Measurements from ENCODE around the gene HDAC4.

The HDAC4 gene

DNA sequence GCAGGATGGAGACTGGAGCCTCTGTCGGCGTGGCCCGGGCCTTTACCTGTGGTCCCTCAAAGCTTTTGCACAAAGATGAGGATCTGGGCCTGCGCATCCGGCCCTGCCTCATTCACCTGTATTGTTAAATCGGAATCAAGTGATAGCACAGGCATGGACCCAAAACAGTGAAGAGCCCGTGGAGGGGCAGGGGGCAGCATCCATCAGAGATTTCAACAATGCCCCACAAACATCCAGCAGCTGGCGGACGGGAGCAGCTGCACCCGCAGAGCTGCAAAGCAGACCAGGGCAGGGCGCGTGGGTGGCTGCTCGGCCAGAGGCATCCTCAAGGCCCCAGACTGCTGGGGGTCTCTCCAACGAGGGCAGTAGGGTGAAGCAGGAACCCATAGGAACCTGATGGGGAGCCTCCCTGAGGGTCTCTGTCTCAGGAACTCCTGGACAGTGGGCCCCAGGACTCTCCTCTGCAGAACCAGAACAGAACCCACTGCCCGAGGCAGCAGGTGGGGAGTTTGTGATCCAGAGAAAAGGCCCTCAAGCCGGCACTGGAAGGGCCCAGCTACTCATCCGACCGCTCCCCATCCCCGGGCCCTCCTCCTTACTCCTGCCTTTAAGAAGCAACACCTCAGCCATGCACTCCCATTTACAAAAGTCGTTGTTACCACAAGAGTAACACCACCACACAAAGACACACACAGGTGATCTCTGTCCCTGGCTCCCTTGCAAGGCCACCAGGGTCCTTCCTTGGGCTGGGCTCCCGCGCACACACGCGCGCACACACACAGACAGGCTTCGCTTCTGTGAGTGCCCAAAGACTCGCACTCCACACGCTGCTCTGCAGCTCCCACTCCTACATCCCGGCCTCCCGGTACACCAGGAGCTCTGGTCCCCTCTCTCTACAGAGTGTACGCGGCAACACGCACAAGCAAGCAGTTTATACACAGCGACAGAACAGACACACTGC, 28.8 kb downstream of the HDAC4 start:
- Mint-ChIP-seq H3K27me3 (no peaks in the 10 kb centered on the region), H3K4me1 (no peaks in the 10 kb centered on the region), H3K4me3 (no peak overlapping the region), H3K9me3 (no peaks in the 10 kb centered on the region), H3K27ac (no peak overlapping the region)
- no peak for ATAC-seq
- DNase-seq = peak in 1 of 2 donors; percentile 7

DNA sequence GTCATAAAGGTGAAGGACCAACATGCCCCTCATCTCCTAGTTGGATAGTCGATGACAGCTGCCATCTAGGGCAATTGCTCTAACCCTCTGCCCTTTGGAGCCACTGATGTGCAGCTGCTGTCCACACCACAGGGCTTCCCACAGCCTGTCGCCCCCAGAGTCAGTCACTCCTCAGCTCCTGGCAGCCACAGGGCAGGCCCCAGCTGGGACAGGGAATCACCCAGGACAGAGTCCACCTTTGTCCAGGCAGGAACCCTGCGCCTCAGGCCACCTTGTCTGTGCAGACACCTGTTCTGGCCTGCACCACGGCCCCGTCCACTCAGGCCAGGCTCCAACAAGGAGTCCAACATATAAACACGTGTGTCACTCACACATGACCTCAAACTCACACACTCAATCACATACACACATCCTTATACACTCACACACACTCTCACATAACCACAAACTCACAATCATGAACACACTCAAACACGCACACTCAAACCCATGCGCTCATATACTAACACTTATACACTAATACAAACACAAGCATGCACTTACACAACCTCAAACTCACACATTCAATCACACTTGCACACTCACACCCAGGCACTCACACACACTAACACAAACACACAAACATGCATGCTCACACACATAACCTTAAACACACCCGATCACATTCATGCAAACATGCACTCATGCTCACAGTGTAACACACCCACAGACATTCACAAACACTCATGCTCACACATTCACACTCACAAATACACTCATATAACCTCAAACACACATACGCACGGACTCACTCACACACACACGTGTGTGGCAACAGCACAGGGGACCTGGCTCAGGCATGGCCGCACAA, 29.7 kb downstream of the HDAC4 start:
- Mint-ChIP-seq H3K4me3 (peak overlapping the region in 1 of 2 donors; percentile 86), H3K9me3 (no peaks in the 10 kb centered on the region), H3K4me1 (peaks cover 7% of the 10 kb centered on the region), H3K27me3 (no peaks in the 10 kb centered on the region), H3K27ac (no peak overlapping the region)
- DNase-seq = peak in 1 of 2 donors; percentile 10
- no peak for ATAC-seq

DNA sequence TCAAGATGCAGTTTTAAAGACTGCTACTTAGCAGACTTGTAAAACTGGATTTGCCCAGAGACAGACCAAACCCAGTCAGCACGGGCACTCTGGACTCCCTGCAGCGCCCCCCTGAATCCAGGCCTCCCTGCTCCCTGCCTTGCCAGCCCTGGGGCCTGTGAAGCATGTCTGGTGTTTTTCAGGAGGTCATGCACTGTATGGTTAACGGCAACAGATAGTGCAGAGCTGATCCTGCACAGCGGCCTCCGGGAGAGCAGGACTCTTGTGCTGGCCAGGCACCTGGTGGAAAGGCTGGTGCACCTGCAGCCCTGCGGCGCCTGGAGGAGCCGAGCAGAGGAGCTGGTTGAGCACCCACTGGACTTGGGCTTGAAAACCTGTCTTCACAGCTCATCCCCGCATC, 30.4 kb downstream of the HDAC4 start:
- peak overlapping the region; percentile 94 to 98 for H3K27ac Mint-ChIP-seq
- peaks cover 0 to 6% of the 10 kb centered on the region in 2 donors for H3K9me3 Mint-ChIP-seq
- DNase-seq (peak in 1 of 2 donors; percentile 14), ATAC-seq (no peak)
- H3K27me3 Mint-ChIP-seq = no peaks in the 10 kb centered on the region
- peak overlapping the region; percentile 86 to 88 for H3K4me3 Mint-ChIP-seq
- peaks cover 14% of the 10 kb centered on the region for H3K4me1 Mint-ChIP-seq

DNA sequence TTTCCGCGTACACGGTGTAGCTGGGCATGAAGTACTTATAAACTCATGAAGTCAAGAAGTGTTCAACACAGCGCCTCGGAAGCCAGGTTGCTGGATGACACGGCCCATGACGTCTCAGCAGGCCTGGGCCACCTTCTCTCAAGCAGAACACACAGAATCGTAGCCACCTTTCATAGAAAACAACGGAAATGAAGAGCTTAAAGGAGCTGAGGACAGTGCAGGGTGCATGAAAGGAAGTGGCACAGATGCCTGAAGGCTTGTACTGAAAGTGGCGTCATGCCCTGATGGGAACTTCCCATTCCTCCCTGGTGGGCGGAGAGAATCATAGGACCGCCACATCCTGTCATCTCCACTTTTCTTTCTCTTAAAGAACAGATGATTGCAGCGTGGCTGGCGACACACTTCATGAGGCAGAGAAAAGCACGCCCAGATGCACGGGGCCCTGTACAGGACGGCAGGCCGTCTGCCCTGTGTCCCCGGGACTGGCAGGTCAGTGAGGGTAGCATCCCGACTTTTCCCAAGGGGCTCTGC, 31.1 kb downstream of the HDAC4 start:
- Mint-ChIP-seq H3K4me1 (peaks cover 18% of the 10 kb centered on the region), H3K9me3 (peaks cover 0 to 8% of the 10 kb centered on the region in 2 donors), H3K27me3 (no peaks in the 10 kb centered on the region), H3K4me3 (peak overlapping the region; percentile 86 to 88), H3K27ac (peak overlapping the region; percentile 94 to 98)
- DNase-seq (peak; percentile 66 to 90), ATAC-seq (peak; percentile 98)

DNA sequence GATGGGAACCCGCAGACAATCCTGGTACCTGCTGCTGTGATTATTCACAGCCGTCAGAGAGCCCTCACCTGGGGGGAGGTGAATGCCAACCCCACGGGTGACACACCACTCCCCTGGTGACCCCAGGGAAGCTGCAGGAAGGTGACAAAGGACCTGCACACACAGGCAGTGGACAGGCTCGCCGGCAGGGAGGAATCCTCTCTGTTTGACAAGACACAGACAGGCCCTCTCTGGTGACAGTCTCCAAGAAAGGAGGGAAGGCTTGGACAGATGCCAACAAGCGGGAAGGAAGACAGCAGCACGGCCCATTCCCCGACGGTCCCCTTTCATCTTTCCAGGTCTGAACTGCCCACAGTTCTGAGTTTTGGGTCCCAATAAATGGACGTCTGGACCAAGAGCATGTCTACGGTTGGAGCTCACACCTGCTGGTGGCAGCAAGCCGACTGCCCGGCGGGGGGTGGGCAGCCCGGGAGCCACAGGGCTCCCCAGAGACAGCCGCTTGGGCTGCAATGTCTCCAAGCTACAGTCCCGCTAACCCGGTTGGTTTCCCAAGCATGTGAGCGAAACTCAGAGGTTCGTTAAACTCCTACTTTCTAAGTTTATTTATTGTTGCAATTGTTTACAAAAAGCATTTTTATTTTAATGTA, 31.8 kb downstream of the HDAC4 start:
- H3K4me3 Mint-ChIP-seq = no peak overlapping the region
- H3K4me1 Mint-ChIP-seq = peaks cover 25% of the 10 kb centered on the region
- H3K27ac Mint-ChIP-seq = peak overlapping the region in 1 of 2 donors; percentile 9
- H3K27me3 Mint-ChIP-seq = no peaks in the 10 kb centered on the region
- DNase-seq = peak in 1 of 2 donors; percentile 7
- no peak for ATAC-seq
- H3K9me3 Mint-ChIP-seq = peaks cover 0 to 8% of the 10 kb centered on the region in 2 donors

DNA sequence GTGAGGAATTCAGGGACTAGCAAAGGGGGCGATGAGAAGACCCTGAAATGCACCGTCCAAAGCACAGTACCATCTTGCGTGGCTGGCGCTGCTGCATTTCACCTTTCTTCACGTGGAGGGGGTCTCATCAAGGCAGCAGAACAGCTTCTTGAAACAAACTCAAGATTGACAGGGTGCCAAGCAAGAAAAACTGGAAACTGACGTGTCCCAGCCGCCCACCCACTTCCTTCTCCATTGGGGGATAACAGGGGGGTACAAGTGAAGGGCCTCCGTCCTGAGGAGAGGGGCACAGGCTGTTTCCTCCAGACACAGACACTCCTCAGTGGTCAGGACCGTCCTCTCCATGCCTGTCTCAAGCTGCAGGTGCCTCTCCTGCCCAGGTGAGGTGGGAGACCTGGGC, 32.5 kb downstream of the HDAC4 start:
- H3K9me3 Mint-ChIP-seq = peaks cover 0 to 8% of the 10 kb centered on the region in 2 donors
- H3K4me1 Mint-ChIP-seq = peaks cover 32% of the 10 kb centered on the region
- ATAC-seq (no peak), DNase-seq (peak in 1 of 2 donors; percentile 4)
- H3K4me3 Mint-ChIP-seq = no peak overlapping the region
- H3K27me3 Mint-ChIP-seq = no peaks in the 10 kb centered on the region
- H3K27ac Mint-ChIP-seq = no peak overlapping the region

DNA sequence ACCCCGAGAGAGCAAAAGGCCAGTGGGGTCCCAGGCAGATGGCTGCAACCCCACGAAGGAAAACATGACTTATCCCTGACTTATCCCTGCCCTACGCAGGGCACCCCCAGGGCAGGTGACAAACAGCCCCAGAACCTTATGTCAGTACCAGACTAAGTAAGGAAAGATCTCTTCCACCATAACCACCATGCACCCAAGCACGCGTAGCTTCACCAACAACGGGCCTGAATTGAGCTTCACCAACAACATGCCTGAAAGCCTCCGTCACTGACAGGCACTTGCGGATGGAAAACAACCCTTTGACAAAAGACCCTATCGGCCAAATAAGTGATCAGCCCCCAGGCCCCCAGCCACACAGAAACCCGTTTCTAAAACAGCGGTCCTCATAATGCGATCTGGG, 34.1 kb downstream of the HDAC4 start:
- DNase-seq (peak in 1 of 2 donors; percentile 7), ATAC-seq (no peak)
- Mint-ChIP-seq H3K9me3 (peaks cover 0 to 8% of the 10 kb centered on the region in 2 donors), H3K4me1 (peaks cover 44% of the 10 kb centered on the region), H3K27ac (no peak overlapping the region), H3K27me3 (no peaks in the 10 kb centered on the region), H3K4me3 (no peak overlapping the region)

DNA sequence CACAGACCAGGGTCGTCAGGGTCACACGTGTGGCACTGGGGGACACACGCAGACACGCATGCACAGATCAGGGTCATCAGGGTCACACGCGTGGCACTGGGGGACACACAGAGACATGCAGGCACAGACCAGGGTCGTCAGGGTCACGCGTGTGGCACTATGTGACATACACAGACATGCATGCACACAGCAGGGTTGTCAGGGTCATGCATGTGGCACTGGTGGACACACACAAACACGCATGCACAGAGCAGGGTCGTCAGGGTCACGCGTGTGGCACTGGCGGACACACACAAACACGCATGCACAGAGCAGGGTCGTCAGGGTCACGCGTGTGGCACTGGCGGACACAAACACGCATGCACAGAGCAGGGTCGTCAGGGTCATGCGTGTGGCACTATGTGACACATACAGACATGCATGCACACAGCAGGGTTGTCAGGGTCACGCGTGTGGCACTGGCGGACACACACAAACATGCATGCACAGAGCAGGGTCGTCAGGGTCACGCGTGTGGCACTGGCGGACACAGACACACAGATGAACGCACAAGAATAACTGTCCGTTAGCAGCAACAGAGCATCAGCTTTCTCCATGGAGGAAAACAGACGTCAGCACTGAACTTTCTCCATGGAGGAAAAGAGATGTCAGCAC, 34.9 kb downstream of the HDAC4 start:
- H3K9me3 Mint-ChIP-seq = peaks cover 0 to 8% of the 10 kb centered on the region in 2 donors
- DNase-seq = peak in 1 of 2 donors; percentile 2
- no peak for ATAC-seq
- no peak overlapping the region for H3K4me3 Mint-ChIP-seq
- H3K27me3 Mint-ChIP-seq = no peaks in the 10 kb centered on the region
- H3K27ac Mint-ChIP-seq = peak overlapping the region in 1 of 2 donors; percentile 48
- peaks cover 44% of the 10 kb centered on the region for H3K4me1 Mint-ChIP-seq

DNA sequence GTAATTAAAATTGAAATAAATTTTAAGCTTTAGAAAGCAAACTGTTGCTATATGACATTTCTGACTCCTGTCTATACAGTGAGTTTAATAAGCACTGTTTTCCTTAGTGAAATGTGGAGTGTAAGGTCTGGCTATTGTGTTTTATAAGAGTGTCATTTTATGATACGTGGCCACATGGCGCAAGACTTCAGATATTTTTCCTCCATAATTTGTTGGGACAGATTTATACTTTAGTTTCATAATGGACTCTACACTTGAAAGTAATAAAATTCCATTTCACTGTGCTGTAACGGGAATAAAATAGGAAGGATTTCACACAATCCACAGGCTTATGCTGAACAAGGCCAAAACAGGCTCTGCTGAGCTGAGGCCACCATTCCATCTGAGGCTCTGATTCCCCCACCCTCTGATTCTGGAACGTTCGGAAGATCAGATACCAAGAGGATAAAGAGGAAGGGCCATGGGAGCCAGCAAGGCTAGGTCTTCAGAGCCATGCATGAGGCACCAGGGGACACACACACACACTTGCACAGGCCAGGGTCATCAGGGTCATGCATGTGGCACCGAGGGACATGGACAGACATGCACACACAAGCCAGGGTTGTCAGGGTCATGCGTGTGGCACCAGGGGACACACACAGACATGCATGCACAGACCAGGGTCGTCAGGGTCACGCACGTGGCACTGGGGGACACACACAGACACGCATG, 35.6 kb downstream of the HDAC4 start:
- no peaks in the 10 kb centered on the region for H3K27me3 Mint-ChIP-seq
- peak in 1 of 2 donors; percentile 6 for DNase-seq
- no peak overlapping the region for H3K4me3 Mint-ChIP-seq
- peaks cover 0 to 8% of the 10 kb centered on the region in 2 donors for H3K9me3 Mint-ChIP-seq
- H3K4me1 Mint-ChIP-seq = peaks cover 44% of the 10 kb centered on the region
- H3K27ac Mint-ChIP-seq = no peak overlapping the region
- ATAC-seq = no peak

DNA sequence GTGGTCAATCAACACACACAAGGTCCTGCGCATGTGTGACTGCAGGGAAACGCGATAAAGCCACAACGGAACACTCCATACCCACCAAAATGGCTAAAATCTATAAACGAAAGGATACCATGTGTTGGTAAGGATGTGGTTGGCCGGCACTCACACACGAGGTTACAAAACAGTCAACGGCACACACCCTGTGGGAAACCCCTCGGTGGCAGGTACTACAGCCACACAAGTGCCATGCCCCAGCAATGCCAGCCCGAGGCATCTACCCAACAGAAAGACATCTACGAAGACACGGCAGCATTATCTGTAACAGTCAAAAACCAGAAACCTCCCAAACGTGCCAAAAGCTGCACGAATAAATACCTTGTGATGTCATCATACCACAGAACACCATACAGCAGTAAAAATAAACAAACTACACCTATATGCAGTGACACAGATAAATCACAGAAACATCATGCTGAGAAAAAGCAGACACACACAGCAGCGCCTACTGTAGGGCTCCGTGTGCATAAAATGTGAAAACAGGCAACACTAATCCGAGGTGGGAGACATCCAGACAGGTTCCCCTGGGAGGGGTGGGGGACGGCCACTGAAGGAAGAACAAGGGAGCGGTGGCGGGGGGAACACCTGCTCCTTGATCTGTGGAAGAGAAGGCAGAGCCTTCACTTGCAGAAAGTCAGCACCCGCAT, 36.7 kb downstream of the HDAC4 start:
- ATAC-seq (peak; percentile 96), DNase-seq (peak in 1 of 2 donors; percentile 56)
- Mint-ChIP-seq H3K27ac (peak overlapping the region in 1 of 2 donors; percentile 88), H3K4me3 (peak overlapping the region; percentile 33 to 60), H3K27me3 (no peaks in the 10 kb centered on the region), H3K4me1 (peaks cover 49% of the 10 kb centered on the region), H3K9me3 (peaks cover 0 to 8% of the 10 kb centered on the region in 2 donors)

DNA sequence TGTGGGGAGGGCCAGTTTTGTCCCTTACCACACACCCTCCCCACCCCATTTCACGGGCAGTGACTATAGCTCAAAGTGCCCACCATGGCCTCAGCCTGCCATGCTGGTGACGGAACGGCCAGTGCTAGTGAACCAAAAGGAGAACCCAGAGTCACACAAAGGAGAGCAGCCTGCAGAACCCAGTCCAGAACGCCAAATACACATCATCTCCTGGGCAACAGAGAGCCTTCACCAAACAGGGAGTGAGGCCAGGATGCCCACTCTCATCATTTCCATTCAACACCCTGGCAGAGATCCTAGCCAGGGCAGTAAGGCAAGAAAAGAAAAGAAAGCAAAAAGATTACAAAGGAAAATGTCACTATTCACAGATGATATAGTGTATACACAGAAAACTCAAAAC, 38.3 kb downstream of the HDAC4 start:
- peaks cover 0 to 8% of the 10 kb centered on the region in 2 donors for H3K9me3 Mint-ChIP-seq
- H3K27me3 Mint-ChIP-seq = no peaks in the 10 kb centered on the region
- DNase-seq (peak in 1 of 2 donors; percentile 3), ATAC-seq (no peak)
- H3K4me3 Mint-ChIP-seq = no peak overlapping the region
- H3K27ac Mint-ChIP-seq = no peak overlapping the region
- H3K4me1 Mint-ChIP-seq = peaks cover 50% of the 10 kb centered on the region

DNA sequence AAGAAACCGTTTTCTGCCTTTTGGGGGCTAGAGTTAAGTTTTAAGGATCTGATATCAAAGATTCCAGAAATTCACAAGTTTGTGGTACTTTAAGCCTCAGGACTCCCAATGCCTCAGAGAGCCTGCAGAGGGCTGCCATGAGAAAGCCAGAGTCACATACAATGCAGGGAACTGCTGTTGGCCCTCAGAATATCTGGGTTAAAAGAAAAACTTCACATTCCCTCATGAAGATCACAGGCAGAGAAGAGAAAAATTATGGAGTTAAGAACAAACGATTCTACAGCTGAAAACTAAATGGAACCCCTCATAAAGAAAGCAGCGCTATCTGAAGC, 39.5 kb downstream of the HDAC4 start:
- peaks cover 50% of the 10 kb centered on the region for H3K4me1 Mint-ChIP-seq
- DNase-seq = no peak
- no peak for ATAC-seq
- H3K4me3 Mint-ChIP-seq = no peak overlapping the region
- no peaks in the 10 kb centered on the region for H3K27me3 Mint-ChIP-seq
- no peak overlapping the region for H3K27ac Mint-ChIP-seq
- H3K9me3 Mint-ChIP-seq = peaks cover 0 to 8% of the 10 kb centered on the region in 2 donors

DNA sequence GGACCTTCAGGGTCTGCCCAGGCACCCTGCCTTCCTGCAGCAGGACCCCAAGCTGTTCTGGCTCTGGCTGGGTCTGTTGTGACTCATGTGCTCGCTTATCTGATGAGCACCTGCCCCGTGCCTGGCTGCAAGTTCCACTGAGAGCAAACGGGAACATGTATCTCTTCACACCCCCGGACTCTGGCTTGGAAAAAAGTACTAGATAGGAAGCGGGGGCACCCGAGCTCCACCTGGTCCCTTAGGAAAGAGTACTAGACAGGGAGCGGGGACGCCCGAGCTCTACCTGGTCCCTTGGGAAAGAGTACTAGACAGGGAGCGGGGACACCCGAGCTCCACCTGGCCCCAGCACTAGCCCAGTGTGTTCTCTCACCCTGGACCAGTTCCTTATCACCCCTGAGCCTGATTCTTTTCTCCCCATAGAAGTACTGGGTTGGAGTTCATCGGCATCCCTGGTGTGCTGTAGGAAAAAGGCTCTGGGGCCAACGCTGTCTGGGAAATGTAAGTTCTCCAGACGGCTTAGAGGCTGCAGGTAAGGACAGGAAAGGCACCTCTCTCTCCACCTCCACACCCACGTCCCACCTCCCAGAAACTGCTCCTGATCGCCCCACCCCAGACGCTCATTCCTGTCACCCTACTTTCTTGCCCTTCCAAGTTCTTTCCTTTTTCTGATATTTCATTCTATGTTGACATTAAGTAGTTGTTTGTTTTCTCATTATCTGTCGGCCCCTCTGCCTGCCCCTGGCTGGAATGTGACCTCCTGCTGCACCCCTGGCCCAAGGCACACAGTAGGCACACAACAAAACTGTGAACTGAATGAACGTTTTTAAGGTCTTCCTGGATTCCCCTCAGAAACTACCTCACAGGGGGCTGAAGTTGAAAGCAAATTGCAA, 40.2 kb downstream of the HDAC4 start:
- peaks cover 43% of the 10 kb centered on the region for H3K4me1 Mint-ChIP-seq
- no peak overlapping the region for H3K4me3 Mint-ChIP-seq
- DNase-seq (no peak), ATAC-seq (no peak)
- no peak overlapping the region for H3K27ac Mint-ChIP-seq
- no peaks in the 10 kb centered on the region for H3K27me3 Mint-ChIP-seq
- H3K9me3 Mint-ChIP-seq = peaks cover 3 to 6% of the 10 kb centered on the region in 2 donors

Measured in stimulated activated naive CD8-positive, alpha-beta T cell treated with anti-CD3 and anti-CD28 coated beads, Interleukin-15, amount 100 ng/mL, for 72 hours (primary cell).